Transverse colon (tissue), 4 donors: ENCODE data around the gene SLC2A4.
A peak's percentile ranks its signal among the peaks of the same experiment; 100 is the strongest.

ENCODE experiments used
- EP300 ChIP-seq: sonication (generic); formaldehyde crosslinking; IDR thresholded peaks from one replicate; pipeline ENCODE4 v1.6.1; 2017; ENCODE audit warnings: antibody characterized with exemption, low read depth
- POLR2A ChIP-seq: fragments of 450-650 bp; IDR thresholded peaks from one replicate; pipeline ENCODE4 v1.6.1; 2016; ENCODE audit warnings: antibody characterized with exemption, mild to moderate bottlenecking, moderate library complexity
- POLR2AphosphoS5 ChIP-seq, 3 donors: sonication (generic); formaldehyde crosslinking; IDR thresholded peaks; one replicate each; pipeline ENCODE4 v1.6.1; 2016; ENCODE audit warnings: antibody characterized with exemption in 3 of 3
- TF ChIP-seq, protein P1 (sequence below), 5 experiments: fragments of 200-600 bp in 3 of 5; fragments of 450-650 bp in 2 of 5; sonication (generic) in 3 of 5; IDR thresholded peaks; 1 replicate in 2 of 5; 2 replicates in 3 of 5; pipeline ENCODE4 v1.5.1; 2016 to 2017; ENCODE audit warnings: antibody characterized with exemption in 5 of 5, inconsistent platforms in 3 of 5, mild to moderate bottlenecking in 2 of 5, moderate library complexity in 1 of 5

DNA sequence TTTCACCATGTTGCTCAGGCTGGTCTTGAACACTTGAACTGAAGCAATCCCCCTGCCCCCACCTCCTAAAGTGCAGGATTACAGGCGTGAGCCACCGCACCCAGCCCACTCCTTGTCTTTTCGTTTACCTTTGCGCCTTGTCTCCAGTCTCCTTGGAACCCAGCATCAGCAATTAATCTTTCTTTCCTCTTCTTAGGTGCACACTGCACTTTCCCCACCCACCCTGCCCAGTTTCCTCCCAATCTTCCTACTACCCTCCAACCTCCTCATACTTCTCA is 17.8 kb upstream of the SLC2A4 start:
- TF ChIP-seq, protein P1, sequence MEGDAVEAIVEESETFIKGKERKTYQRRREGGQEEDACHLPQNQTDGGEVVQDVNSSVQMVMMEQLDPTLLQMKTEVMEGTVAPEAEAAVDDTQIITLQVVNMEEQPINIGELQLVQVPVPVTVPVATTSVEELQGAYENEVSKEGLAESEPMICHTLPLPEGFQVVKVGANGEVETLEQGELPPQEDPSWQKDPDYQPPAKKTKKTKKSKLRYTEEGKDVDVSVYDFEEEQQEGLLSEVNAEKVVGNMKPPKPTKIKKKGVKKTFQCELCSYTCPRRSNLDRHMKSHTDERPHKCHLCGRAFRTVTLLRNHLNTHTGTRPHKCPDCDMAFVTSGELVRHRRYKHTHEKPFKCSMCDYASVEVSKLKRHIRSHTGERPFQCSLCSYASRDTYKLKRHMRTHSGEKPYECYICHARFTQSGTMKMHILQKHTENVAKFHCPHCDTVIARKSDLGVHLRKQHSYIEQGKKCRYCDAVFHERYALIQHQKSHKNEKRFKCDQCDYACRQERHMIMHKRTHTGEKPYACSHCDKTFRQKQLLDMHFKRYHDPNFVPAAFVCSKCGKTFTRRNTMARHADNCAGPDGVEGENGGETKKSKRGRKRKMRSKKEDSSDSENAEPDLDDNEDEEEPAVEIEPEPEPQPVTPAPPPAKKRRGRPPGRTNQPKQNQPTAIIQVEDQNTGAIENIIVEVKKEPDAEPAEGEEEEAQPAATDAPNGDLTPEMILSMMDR (IDR thresholded peaks at IDR 0.05) = no peak
- TF ChIP-seq POLR2AphosphoS5 (IDR thresholded peaks at IDR 0.05) = peak in 1 of 3 donors; percentile 52
- TF ChIP-seq EP300 = no peak
- no peak for TF ChIP-seq POLR2A
